WTC11 (cell line): ENCODE measurements around the gene HEYL. TPM values are rescaled to one million over a fixed set of nuclear protein-coding genes. Genes with fewer than 3 reads are reported as not detected.

ENCODE experiments used
- ATAC-seq: fragments of 200-7000 bp; cut with Tn5 transposase; 2 replicates; pipeline ENCODE4 v1.10.0; 2021; ENCODE audit warnings: mild to moderate bottlenecking, moderate library complexity
- CTCF ChIA-PET: fragments of 300-600 bp; sonication (Branson Sonifier 250); formaldehyde crosslinking; loops from one replicate; lab custom pipeline; 2021; ENCODE audit warnings: antibody characterized with exemption; lab: Charles Lee
- POLR2A ChIA-PET: fragments of 350-600 bp; sonication (Branson Sonifier 250); formaldehyde crosslinking; loops from one replicate; lab custom pipeline; 2021; ENCODE audit warnings: antibody characterized with exemption; lab: Charles Lee
- DNase-seq: peaks from one replicate; pipeline ENCODE4 v3.0.0; 2021; ENCODE audit warnings: low spot score
- H3K27ac Mint-ChIP-seq: 2 replicates; pipeline ENCODE4 v1.8.0; 2021; ENCODE audit warnings: mixed read lengths
- H3K27me3 Mint-ChIP-seq: 2 replicates; pipeline ENCODE4 v1.8.0; 2021; ENCODE audit warnings: low read depth, mild to moderate bottlenecking, moderate library complexity, mixed read lengths
- H3K36me3 Mint-ChIP-seq: 2 replicates; pipeline ENCODE4 v1.8.0; 2021; ENCODE audit warnings: mixed read lengths
- H3K4me1 Mint-ChIP-seq: 2 replicates; pipeline ENCODE4 v1.8.0; 2022; ENCODE audit warnings: mixed read lengths
- H3K4me3 Mint-ChIP-seq: 2 replicates; pipeline ENCODE4 v1.8.0; 2021; ENCODE audit warnings: mild to moderate bottlenecking, moderate library complexity, mixed read lengths
- H3K9me3 Mint-ChIP-seq: 2 replicates; pipeline ENCODE4 v1.8.0; 2021; ENCODE audit warnings: mixed read lengths
- ATF2 ChIP-seq: sonication (generic); formaldehyde crosslinking; IDR thresholded peaks from 2 replicates; pipeline ENCODE4 v1.8.1; 2022; ENCODE audit warnings: low read depth, missing genetic modification reagents, borderline replicate concordance
- CBFB ChIP-seq: sonication (generic); formaldehyde crosslinking; IDR thresholded peaks from 2 replicates; pipeline ENCODE4 v1.8.1; 2022; ENCODE audit warnings: mild to moderate bottlenecking, low read depth, missing genetic modification reagents
- CTCF ChIP-seq: fragments of 200-600 bp; IDR thresholded peaks from 2 replicates; pipeline ENCODE4 v1.8.0; 2022; ENCODE audit warnings: antibody characterized with exemption
- E2F4 ChIP-seq: sonication (generic); formaldehyde crosslinking; IDR thresholded peaks from 2 replicates; pipeline ENCODE4 v1.8.1; 2022; ENCODE audit warnings: low read depth, mild to moderate bottlenecking, moderate library complexity, missing genetic modification reagents, borderline replicate concordance
- EMX1 ChIP-seq: fragments of 250-450 bp; sonication (Bioruptor Pico); IDR thresholded peaks from 2 replicates; pipeline ENCODE4 v1.8.0; 2021; ENCODE audit warnings: mild to moderate bottlenecking
- FOXK1 ChIP-seq: sonication (generic); formaldehyde crosslinking; IDR thresholded peaks from 2 replicates; pipeline ENCODE4 v1.8.0; 2022; ENCODE audit warnings: mild to moderate bottlenecking, moderate library complexity, missing genetic modification reagents
- GABPB1 ChIP-seq: sonication (generic); formaldehyde crosslinking; IDR thresholded peaks from 2 replicates; pipeline ENCODE4 v1.8.1; 2023; ENCODE audit warnings: mild to moderate bottlenecking, missing genetic modification reagents
- GRHL2 ChIP-seq: fragments of 250-450 bp; sonication (Bioruptor Pico); IDR thresholded peaks from 2 replicates; pipeline ENCODE4 v1.8.0; 2022; ENCODE audit warnings: mild to moderate bottlenecking, moderate library complexity; ENCODE audit not compliant: insufficient replicate concordance, severe bottlenecking
- USF2 ChIP-seq: sonication (generic); formaldehyde crosslinking; IDR thresholded peaks from 2 replicates; pipeline ENCODE4 v1.8.1; 2023; ENCODE audit warnings: mild to moderate bottlenecking, missing genetic modification reagents, moderate library complexity
- ZBTB21 ChIP-seq: sonication (generic); formaldehyde crosslinking; IDR thresholded peaks from 2 replicates; pipeline ENCODE4 v1.8.1; 2023; ENCODE audit warnings: mild to moderate bottlenecking, missing genetic modification reagents, borderline replicate concordance
- ZBTB43 ChIP-seq: sonication (generic); formaldehyde crosslinking; IDR thresholded peaks from 2 replicates; pipeline ENCODE4 v1.8.1; 2023; ENCODE audit warnings: mild to moderate bottlenecking, missing genetic modification reagents
- ZMAT4 ChIP-seq: fragments of 250-450 bp; sonication (Bioruptor Pico); IDR thresholded peaks from 2 replicates; pipeline ENCODE4 v1.9.0; 2021; ENCODE audit warnings: mild to moderate bottlenecking
- ZNF232 ChIP-seq: sonication (generic); formaldehyde crosslinking; IDR thresholded peaks from 2 replicates; pipeline ENCODE4 v1.8.0; 2022; ENCODE audit warnings: mild to moderate bottlenecking, missing genetic modification reagents
- ZNF263 ChIP-seq: sonication (generic); formaldehyde crosslinking; IDR thresholded peaks from 2 replicates; pipeline ENCODE4 v1.8.1; 2022; ENCODE audit warnings: low read depth, mild to moderate bottlenecking, moderate library complexity, missing genetic modification reagents
- ZNF425 ChIP-seq: fragments of 250-450 bp; sonication (Bioruptor Pico); conservative IDR thresholded peaks from 2 replicates; pipeline ENCODE4 v1.9.0; 2021; ENCODE audit warnings: mild to moderate bottlenecking
- ZNF512 ChIP-seq: sonication (generic); formaldehyde crosslinking; IDR thresholded peaks from 2 replicates; pipeline ENCODE4 v1.8.1; 2022; ENCODE audit warnings: missing genetic modification reagents, borderline replicate concordance
- ZNF532 ChIP-seq: fragments of 250-450 bp; sonication (Bioruptor Pico); IDR thresholded peaks from 2 replicates; pipeline ENCODE4 v1.9.0; 2021; ENCODE audit warnings: mild to moderate bottlenecking, borderline replicate concordance
- total RNA-seq: library from RNA; stranded (reverse); gene quantifications from 3 replicates; pipeline ENCODE4 v1.2.3, GENCODE V29; 2021

Gene HEYL
- total RNA-seq, 1 experiment from 2014 or later: 2.3 TPM

GRCh38 chr1:39666772-39667171, 27.3 kb upstream of the HEYL start:
- TF ChIP-seq USF2 (CRISPR knock-in tag): no peak
- TF ChIP-seq GRHL2 (CRISPR knock-in tag): no peak
- no peak for TF ChIP-seq CBFB (CRISPR knock-in tag)
- TF ChIP-seq ZNF532 (CRISPR knock-in tag): no peak
- TF ChIP-seq E2F4 (CRISPR knock-in tag): no peak
- TF ChIP-seq GABPB1 (CRISPR knock-in tag): no peak
- no peak for TF ChIP-seq ZBTB43 (CRISPR knock-in tag)
- no peak for TF ChIP-seq CTCF
- no peak for TF ChIP-seq ZNF232 (CRISPR knock-in tag)
- TF ChIP-seq ZBTB21 (CRISPR knock-in tag): no peak
- TF ChIP-seq ZNF512: no peak
- no peak for TF ChIP-seq ZNF425 (CRISPR knock-in tag)
- TF ChIP-seq ZMAT4 (CRISPR knock-in tag): no peak
- TF ChIP-seq ZNF263 (CRISPR knock-in tag): no peak
- no peak for TF ChIP-seq FOXK1 (CRISPR knock-in tag)
- no peak for TF ChIP-seq EMX1 (CRISPR knock-in tag)
- TF ChIP-seq ATF2 (CRISPR knock-in tag): no peak
- Mint-ChIP-seq H3K27me3 (peaks cover 100% of the 10 kb centered on the region), H3K9me3 (no peaks in the 10 kb centered on the region), H3K4me1 (no peaks in the 10 kb centered on the region), H3K27ac (no peak overlapping the region), H3K4me3 (no peak overlapping the region), H3K36me3 (no peaks in the 10 kb centered on the region)
- DNase-seq (no peak), ATAC-seq (no peak)
- POLR2A ChIA-PET: no interaction called here
- CTCF ChIA-PET: interaction anchor here (0.6 to 3.2 kb wide), 5 partner anchors 9 to 60 kb away, joined by 3 to 18 read pairs (median 4); partner anchors contain the start of gene HEYL
